ENCODE measurements around the gene CMSS1.

CMSS1 gene

DNA sequence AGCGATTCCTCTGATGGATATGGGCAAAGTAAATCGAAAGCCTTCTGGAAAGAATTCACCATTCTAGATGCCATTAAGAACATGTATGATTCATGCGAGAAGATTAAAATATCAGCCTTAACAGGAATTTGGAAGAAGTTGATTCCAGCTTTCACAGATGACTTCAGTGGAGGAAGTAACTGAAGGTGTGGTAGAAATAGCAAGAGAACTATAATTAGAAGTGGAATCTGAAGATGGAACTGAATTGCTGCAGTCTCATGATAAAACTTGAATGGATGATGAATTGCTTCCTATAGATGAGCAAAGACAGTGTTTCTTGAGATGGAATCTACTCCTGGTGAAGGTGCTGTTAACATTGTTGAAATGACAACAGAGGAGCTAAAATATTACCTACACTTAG, 413.0 kb downstream of the CMSS1 start:
- H3K4me3 ChIP-seq (ENCODE audit: low read depth, low read length): no peak overlapping the region
- TF ChIP-seq CTCF (IDR thresholded peaks at IDR 0.05; ENCODE audit: low read depth, low read length, missing control alignments): no peak
- no peak for DNase-seq (ENCODE audit: low read depth)
